Hematopoietic multipotent progenitor cell treated with erythropoietin and hydrocortisone succinate and interleukin-3 and kit ligand, for 6 days (in vitro differentiated cells): ENCODE data around the gene KRTAP12-4.

Experiments used
- DNase-seq: peaks from one replicate; pipeline ENCODE4 v3.0.0-alpha.2; 2015

The KRTAP12-4 gene

DNA sequence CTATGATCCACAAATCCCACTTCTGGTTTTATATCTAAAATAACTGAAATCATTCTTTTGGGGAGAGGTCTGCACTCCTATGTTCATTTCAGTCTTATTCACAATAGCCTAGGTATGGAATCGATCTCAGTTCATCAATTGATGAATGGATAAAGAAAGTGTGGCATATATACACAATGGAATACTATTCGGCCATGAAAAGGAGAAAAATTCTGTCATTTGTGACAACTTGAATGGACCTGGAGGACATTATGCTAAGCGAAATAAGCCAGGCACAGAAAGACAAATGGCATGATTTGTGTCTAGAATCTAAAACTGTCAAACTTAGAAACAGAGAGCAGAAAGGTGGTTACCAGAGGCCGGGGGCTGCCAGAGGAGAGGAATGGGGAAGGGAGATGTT, 48.0 kb downstream of the KRTAP12-4 start:
- no peak for DNase-seq
